Lung (tissue), 12 donors: ENCODE measurements around the gene THEMIS2. TPM values are rescaled to one million over a fixed set of nuclear protein-coding genes. Genes with fewer than 3 reads are reported as not detected.
A peak's percentile ranks its signal among the peaks of the same experiment; 100 is the strongest.

Experiments
- ATAC-seq: fragments of 200-7000 bp; cut with Tn5 transposase; one replicate; pipeline ENCODE4 v1.9.1; 2020; ENCODE audit warnings: moderate number of reproducible peaks; ENCODE audit not compliant: insufficient read depth, low FRiP score
- DNase-seq, 3 donors: peaks; one replicate each; pipeline ENCODE4 v3.0.0-alpha.2; 2013 to 2017
- H3K27ac ChIP-seq, 2 donors: one replicate each; pipeline ENCODE4 v1.5.1; 2013; ENCODE audit warnings: mild to moderate bottlenecking in 2 of 2, moderate library complexity in 2 of 2, control low read depth in 1 of 2, inconsistent platforms in 1 of 2, low read depth in 1 of 2, low read length in 1 of 2
- H3K27me3 ChIP-seq, 3 donors: one replicate each; pipeline ENCODE4 v1.5.1; 2013; ENCODE audit warnings: low read length in 2 of 3; ENCODE audit not compliant: control insufficient read depth in 3 of 3, insufficient read depth in 3 of 3
- H3K36me3 ChIP-seq, 4 donors: one replicate each; pipeline ENCODE4 v1.5.1; 2013; ENCODE audit warnings: low read length in 4 of 4, mild to moderate bottlenecking in 1 of 4, moderate library complexity in 1 of 4; ENCODE audit not compliant: control insufficient read depth in 4 of 4, insufficient read depth in 4 of 4
- H3K4me1 ChIP-seq, 5 donors: one replicate each; pipeline ENCODE4 v1.5.1; 2013; ENCODE audit warnings: low read length in 5 of 5, mild to moderate bottlenecking in 2 of 5, moderate library complexity in 1 of 5; ENCODE audit not compliant: control insufficient read depth in 5 of 5, insufficient read depth in 5 of 5
- H3K4me3 ChIP-seq: one replicate; pipeline ENCODE4 v1.5.1; 2013; ENCODE audit warnings: mild to moderate bottlenecking, control low read depth, moderate library complexity
- H3K9ac ChIP-seq, 2 donors: one replicate each; pipeline ENCODE4 v1.5.1; 2013; ENCODE audit warnings: low read length in 2 of 2, control low read depth in 1 of 2; ENCODE audit not compliant: insufficient read depth in 1 of 2
- H3K9me3 ChIP-seq, 4 donors: one replicate each; pipeline ENCODE4 v1.5.1; 2013; ENCODE audit warnings: low read length in 3 of 4, mild to moderate bottlenecking in 1 of 4, moderate library complexity in 1 of 4; ENCODE audit not compliant: control insufficient read depth in 4 of 4, insufficient read depth in 3 of 4
- WGBS, 2 donors: extraction: QIAGEN DNeasy Blood & Tissue Kit; methylation state at CpG; one replicate each; pipeline ENCODE4 v1.1.7; 2013; 5-methylcytosine and 5-hydroxymethylcytosine counted together
- polyA plus RNA-seq, 2 donors: library from polyadenylated mRNA; stranded (reverse); fragments of 200-250 nt; gene quantifications; one replicate each; pipeline ENCODE4 v1.2.1, GENCODE V29; 2013
- total RNA-seq, 2 donors: library from RNA; depleted of rRNA in 1 of 2; stranded (reverse); fragments of >200 nt in 1 of 2; gene quantifications; one replicate each; pipeline ENCODE4 v1.2.1, GENCODE V29; 2014 to 2021
- TF ChIP-seq, protein P1 (sequence below): IDR thresholded peaks from 2 replicates; pipeline ENCODE4 v1.5.1; 2012; ENCODE audit warnings: mild to moderate bottlenecking; ENCODE audit errors: control extremely low read depth, extremely low read depth
- donor health status: control.
- donor health status: control.
- donor health status: Bipolar disorder and iron deficiency.
- donor health status: healthy.
- donor health status: DM: yes; HTN: yes; CAD: no.

THEMIS2 gene
- total and polyA plus RNA-seq, 4 donors: 21.3 to 153 (median 71.8) TPM

DNA sequence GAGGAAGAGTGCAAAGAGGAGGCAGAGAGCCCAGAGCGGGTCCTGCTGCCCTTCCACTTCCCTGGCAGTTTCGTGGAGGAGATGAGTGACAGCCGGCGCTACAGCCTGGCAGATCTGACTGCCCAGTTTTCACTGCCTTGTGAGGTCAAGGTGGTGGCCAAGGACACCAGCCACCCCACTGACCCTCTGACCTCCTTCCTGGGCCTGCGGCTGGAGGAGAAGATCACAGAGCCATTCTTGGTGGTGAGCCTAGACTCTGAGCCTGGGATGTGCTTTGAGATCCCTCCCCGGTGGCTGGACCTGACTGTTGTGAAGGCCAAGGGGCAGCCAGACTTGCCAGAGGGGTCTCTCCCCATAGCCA lies 10.2 kb downstream of the THEMIS2 start:
- H3K9me3 ChIP-seq: no peaks in the 10 kb centered on the region
- H3K4me1 ChIP-seq: no peaks in the 10 kb centered on the region
- H3K4me3 ChIP-seq: no peak overlapping the region
- DNase-seq (no peak), ATAC-seq (no peak)
- peaks cover 0 to 20% (median 0%) of the 10 kb centered on the region in 4 donors for H3K36me3 ChIP-seq
- TF ChIP-seq, protein P1, sequence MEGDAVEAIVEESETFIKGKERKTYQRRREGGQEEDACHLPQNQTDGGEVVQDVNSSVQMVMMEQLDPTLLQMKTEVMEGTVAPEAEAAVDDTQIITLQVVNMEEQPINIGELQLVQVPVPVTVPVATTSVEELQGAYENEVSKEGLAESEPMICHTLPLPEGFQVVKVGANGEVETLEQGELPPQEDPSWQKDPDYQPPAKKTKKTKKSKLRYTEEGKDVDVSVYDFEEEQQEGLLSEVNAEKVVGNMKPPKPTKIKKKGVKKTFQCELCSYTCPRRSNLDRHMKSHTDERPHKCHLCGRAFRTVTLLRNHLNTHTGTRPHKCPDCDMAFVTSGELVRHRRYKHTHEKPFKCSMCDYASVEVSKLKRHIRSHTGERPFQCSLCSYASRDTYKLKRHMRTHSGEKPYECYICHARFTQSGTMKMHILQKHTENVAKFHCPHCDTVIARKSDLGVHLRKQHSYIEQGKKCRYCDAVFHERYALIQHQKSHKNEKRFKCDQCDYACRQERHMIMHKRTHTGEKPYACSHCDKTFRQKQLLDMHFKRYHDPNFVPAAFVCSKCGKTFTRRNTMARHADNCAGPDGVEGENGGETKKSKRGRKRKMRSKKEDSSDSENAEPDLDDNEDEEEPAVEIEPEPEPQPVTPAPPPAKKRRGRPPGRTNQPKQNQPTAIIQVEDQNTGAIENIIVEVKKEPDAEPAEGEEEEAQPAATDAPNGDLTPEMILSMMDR: no peak
- H3K27ac ChIP-seq: peak overlapping the region in 1 of 2 donors; percentile 0
- no peaks in the 10 kb centered on the region for H3K27me3 ChIP-seq
- no peak overlapping the region for H3K9ac ChIP-seq
- 89 to 94% methylated on average over 6 of the region's 6 CpGs for WGBS, 2 donors

DNA sequence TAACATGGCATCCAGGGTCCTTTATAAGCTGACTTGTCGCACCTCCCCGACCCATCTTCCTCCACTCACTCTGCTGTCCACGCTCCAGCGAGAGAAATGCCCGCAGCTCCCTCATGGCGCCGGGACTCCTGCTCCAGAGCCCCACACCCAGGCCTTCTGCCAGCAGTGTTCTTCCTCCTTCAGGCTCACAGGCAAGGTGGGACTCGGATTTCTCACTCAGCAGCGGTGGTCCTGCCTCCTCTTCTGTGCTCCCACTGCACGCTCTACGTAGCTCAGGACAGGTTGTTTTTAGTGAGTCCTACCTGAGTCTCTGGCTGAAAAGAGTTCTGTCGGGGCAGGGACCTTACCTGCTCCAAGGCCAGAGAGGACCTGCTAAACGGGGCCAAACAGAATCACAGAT lies 11.2 kb downstream of the THEMIS2 start:
- TF ChIP-seq, protein P1: no peak
- DNase-seq (no peak), ATAC-seq (no peak)
- H3K9me3 ChIP-seq: no peaks in the 10 kb centered on the region
- H3K27me3 ChIP-seq: no peaks in the 10 kb centered on the region
- peak overlapping the region in 1 of 2 donors; percentile 40 for H3K27ac ChIP-seq
- peaks cover 0 to 20% (median 0%) of the 10 kb centered on the region in 4 donors for H3K36me3 ChIP-seq
- H3K4me3 ChIP-seq: no peak overlapping the region
- 90 to 92% methylated on average over 13 of the region's 13 CpGs for WGBS, 2 donors
- no peaks in the 10 kb centered on the region for H3K4me1 ChIP-seq
- H3K9ac ChIP-seq: no peak overlapping the region

DNA sequence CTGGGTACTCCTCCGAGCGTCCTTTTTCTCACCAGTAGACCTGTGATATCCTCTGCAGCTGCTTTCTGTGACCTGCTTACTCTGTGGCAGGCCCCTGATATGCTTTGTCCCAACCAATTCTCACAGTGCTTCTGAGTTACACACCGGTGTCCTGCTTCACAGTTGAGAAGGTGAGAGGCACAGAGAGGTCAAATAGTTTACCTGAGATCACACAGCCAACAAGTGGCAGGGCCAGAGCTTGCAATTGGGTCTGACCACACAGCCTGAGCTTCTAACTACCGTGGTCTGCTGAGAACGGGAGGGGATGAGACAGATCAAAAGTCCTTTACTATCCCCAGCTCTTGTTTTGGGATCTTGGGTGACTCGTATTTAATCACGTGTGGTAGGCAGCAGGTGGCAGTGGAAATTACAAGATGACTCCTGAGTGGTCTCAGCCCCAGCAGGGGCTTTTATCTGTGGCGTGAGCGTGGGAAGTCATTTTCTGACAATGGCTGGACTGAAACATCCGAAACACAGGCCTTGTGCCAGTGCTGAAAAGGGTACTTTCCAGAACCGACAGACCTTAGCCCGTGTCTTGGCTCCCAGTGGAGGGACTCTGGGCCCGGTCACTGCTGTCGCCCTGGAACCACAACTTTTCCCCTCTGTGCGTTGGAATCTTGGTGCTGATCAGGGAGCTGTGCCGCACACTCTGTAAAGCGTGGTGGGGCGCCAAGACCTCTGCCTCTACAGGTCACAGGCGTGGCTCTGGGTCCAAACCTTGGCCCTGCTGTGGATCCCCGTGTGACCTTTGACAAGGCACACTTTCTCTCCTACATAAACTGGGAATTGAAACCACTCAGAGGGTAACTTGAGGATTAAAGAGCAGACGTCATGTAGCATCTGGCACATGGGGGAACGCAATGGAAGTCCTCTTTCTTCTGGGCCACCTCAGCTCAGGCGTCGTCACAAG lies 11.9 kb downstream of the THEMIS2 start:
- Histone ChIP-seq H3K9ac (no peak overlapping the region), H3K36me3 (peaks cover 0 to 20% (median 0%) of the 10 kb centered on the region in 4 donors), H3K4me1 (no peaks in the 10 kb centered on the region), H3K27ac (peak overlapping the region in 1 of 2 donors; percentile 84), H3K27me3 (no peaks in the 10 kb centered on the region), H3K4me3 (no peak overlapping the region), H3K9me3 (no peaks in the 10 kb centered on the region)
- TF ChIP-seq, protein P1: no peak
- 72 to 77% methylated on average over 24 of the region's 24 CpGs for WGBS, 2 donors
- no peak for DNase-seq
- ATAC-seq: no peak
